8988T (cell line): ENCODE data around the gene UBA6.
"Not testable (repeated sequence)": the region's sequence is repeated elsewhere in the genome, so short reads cannot be mapped to it uniquely, and the experiment has no call there.

Experiments used
- DNase-seq: peaks from one replicate; pipeline ENCODE4 v3.0.0; 2011

UBA6 gene

DNA sequence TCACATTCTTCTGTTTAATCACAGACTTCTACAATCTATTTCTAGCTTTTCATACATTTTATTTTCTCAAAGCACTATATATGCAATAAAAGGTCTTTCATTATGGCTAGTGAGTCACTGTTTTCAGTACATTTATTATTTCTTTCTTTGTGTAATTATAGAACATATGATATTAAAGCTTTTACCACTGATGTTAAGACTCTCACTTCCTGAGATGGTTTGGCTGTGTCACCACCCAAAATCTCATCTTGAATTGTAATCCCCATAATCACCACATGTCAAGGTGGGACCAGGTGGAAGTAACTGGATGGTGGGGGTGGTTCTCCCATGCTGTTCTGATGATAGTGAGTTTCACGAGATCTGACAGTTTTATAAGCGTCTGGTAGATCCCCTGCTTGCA, 41.9 kb downstream of the UBA6 start:
- DNase-seq: no peak

DNA sequence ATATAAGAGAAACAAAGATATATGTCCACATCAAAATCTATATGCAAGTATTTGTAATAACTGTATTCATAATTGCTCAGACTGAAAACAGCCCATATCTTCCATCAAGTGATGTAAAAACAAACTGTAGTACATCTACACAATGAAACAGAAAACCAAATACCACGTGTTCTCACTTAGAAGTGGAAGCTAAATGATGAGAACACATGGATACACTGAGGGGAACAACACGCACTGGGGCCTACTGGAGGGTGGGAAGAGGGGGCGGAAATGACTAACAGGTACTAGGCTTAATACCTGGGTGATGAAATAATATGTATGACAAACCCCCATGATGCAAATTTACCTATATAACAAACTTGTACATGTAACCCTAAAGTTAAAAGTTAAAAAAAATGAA, 42.7 kb downstream of the UBA6 start:
- DNase-seq: no peak

DNA sequence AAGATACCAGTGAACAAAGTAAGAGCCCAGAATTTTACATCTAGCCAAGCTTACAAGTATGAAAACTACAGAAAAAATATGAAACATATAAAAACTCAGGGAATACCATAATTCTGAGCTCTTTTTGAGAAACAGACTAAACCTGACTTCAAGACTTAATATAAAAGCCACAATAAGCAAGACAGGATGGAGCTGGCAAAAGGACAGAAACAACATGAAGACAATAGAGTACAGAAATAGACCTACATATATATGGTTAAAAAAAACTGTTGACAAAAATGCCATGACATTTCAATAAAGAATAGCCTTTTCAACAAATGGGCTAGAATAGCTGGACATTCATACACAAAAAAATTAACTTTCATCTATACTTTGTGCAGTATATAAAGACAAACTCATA, 49.4 kb downstream of the UBA6 start:
- no peak for DNase-seq

GRCh38 chr4:67638136-67638535, 62.8 kb downstream of the UBA6 start:
- no peak for DNase-seq

DNA sequence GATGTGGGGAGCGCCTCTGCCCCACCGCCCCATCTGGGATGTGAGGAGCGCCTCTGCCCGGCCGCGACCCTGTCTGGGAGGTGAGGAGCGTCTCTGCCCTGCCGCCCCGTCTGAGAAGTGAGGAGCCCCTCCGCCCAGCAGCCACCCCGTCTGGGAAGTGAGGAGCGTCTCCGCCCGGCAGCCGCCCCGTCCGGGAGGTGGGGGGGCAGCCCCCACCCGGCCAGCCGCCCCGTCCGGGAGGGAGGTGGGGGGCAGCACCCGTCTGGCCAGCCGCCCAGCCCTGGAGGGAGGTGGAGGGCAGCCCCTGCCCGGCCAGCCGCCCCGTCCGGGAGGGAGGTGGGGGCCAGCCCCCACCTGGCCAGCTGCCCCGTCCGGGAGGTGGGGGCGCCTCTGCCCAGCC, 64.0 kb downstream of the UBA6 start:
- DNase-seq: not testable (repeated sequence)

- no peak for DNase-seq
Observed at GRCh38 chr4:67635331-67635730, 65.6 kb downstream of the UBA6 start.

- DNase-seq: no peak
Observed at GRCh38 chr4:67634741-67635140, 66.2 kb downstream of the UBA6 start.

DNA sequence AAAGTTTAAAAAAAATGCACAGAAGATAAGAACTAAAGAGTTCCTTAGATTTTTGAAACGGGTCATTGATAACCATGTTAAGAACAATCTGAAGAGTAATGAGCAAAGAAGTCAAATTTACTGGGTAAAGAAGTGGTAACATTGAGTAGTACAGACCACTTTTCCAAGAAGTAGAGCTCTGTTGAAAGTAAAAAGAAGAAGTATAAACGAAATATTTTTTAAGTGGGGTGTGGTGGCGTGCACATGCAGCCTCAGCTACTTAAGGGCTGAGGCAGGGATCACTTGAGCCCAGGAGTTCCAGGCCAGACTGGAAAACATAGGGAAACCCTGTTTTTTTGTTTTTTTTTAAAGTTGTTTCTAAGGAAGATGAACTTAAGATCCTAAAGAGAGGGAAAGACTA, 68.5 kb downstream of the UBA6 start:
- no peak for DNase-seq

DNA sequence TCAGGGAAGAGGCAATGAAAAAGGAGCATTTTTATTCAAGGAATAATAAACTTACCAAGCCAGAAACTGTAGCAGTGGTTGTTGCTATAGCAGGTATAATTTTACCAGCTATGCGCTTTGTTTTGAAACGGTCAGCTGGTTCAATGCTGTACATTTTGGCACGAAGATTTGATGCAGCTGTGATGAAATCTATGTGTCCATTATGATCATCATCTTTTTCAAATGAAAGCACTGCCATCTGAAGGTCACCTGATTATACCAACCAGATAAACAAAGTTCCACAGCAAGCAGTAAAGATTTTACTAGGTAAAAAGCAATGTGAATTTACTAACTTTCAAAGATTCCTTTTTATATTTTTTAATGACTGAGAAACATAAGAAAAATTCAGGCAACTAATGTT, 76.0 kb downstream of the UBA6 start:
- DNase-seq: no peak

GRCh38 chr4:67616478-67616877, 84.5 kb downstream of the UBA6 start:
- no peak for DNase-seq

DNA sequence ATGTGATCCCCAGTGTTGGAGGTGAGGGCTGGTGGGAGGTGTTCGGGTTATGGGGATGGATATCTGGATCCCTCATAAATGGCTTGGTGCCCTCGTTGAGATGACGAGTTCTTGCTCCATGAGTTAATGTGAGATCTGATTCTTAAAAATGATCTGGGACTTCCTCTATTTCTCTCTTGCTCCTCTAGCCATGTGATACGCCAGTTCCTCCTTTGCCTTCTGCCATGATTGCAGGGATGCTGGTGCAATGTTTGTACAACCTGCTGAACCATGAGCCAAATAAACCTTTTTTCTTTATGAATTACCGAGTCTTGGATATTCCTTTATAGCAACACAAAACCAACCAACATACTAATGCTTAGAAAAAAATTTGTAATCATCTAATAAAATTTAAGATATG, 85.8 kb downstream of the UBA6 start:
- no peak for DNase-seq

GRCh38 chr4:67614186-67614585, 86.8 kb downstream of the UBA6 start:
- DNase-seq: no peak

DNA sequence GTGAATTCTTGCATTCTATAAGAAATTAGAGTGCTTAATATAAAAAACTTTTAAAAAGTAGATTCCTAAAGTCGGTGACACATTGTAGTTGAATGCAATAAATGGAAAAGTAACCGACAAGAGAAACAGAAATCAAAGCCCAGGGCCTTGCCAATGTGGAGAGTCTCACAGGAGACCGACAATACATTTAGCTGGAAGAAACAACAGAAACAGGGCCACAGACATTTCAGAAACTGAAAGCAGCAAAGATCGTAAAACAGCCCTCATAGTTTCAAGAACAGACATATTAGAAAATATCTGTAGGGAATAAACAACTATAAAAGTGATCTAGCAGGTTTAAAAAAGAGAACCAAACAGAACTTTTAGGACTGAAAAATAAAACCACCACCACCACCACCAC, 92.9 kb downstream of the UBA6 start:
- DNase-seq: no peak

DNA sequence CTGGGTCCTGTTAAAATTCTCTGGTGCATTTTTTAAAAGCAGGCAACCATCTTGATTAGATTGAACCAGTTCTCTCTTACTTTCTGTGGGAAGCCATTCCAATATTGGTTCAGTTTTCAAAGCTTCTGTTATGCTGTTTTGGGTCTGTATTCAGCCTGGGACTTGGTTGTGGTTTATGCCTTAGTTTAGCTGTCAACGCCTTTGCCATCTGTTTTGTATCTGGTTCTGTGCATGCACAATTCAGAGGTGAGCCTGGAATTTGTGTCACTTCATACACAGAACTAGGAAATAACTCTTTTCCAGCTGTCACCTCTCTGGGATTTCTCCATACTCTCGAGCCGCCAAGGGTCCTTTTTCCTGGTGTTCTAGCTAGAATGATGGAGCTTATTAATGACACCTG, 96.2 kb downstream of the UBA6 start:
- DNase-seq: no peak

DNA sequence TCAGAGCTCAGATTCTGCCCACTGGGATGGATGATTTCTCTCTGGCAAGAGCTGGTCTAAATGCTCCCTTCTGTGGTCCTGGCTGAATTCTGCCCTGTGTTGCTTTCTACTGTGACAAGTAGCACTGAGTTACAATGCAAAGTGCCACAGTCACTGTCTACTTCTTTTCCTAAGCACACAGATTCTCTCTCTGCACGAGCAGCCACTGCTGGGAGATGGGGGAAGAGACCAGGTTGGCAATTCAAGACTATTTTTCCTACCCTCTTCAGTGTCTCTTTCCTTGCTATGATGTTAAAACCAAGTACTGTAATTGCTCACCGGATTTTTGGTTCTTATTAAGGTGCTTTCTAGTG, 97.0 kb downstream of the UBA6 start:
- DNase-seq: no peak

GRCh38 chr4:67603310-67604028, 97.5 kb downstream of the UBA6 start:
- no peak for DNase-seq

DNA sequence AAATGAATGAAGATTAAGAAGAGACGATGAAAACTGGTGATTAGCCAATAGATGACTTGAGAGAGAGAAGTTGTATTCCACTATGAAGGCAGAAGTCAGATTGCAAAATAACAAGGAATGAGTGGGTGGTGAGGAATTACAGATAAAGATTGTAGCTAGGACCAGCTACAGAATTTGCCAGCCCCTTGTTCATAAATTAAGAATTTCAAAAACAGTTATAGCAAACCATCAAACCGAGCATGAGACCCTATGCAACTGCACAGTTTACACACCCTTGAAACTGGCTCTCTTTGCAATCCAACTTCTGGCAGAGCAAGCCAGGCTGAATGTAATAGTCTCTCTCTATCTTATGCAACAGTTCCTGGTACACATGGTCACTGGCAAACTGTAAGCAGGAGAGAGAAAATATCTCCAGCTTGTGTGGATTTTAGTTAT, 107.2 kb downstream of the UBA6 start:
- no peak for DNase-seq

DNA sequence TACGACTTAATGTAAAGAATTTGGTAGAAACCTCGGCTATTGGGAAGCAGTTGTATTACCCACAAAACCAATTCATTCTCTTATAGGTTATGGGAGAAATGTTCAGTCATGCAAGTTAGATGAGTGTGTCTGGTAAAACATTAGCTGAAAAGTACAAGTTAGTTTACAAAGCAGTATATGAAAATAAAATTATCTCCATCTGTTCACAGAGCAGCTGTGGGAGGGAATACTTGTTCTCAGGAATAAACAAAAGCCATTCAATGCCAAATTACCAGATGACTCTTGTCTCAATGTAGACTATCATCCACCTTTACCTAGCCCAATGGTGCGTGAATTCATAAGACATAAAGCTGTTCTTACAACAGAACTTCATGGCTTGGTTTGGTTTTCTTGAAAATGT, 113.8 kb downstream of the UBA6 start:
- DNase-seq: no peak

GRCh38 chr4:67584496-67584895, 116.5 kb downstream of the UBA6 start:
- DNase-seq: no peak

GRCh38 chr4:67581913-67582312, 119.0 kb downstream of the UBA6 start:
- no peak for DNase-seq

GRCh38 chr4:67581208-67581857, 119.6 kb downstream of the UBA6 start:
- no peak for DNase-seq

DNA sequence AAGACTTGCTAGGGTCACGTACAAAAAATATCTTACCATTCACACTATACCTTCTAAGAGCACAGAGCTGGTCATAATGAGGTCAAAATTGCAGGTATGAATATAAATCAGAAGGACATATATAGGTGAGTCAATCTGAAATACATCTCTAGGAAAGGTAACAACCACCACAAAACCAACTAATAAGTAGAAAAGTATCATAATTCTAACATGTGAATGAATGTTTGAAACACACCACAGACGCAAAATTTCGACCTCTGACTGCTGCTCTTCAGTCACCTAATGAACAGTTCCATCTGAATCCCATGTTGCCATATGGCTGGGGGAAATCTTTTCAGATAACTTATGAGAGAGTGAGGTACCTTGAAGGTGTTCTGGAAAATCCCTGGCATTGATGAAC, 120.4 kb downstream of the UBA6 start:
- no peak for DNase-seq

- no peak for DNase-seq
Observed at GRCh38 chr4:67576538-67576937, 124.4 kb downstream of the UBA6 start.

DNA sequence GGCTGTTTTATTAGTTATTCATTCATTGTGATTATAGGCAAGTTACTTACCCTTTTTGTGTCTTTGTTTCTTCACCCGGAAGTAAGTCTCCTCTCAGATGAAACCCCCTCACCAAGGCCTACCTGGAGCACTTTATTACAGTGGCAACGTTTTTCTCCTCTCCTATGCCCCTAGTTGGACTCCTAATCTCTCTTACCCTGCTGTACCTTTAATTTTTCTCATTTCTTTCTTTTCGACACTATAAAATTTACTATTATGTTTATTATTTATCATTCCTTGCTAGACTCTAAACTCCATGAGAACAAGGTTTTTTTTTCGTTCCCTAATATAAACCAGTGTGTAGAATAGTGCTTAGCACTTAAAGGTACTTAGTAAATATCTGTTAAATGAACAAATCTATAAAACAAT, 124.9 kb downstream of the UBA6 start:
- DNase-seq: no peak
